IMR-90 (cell line): ENCODE measurements around the gene ADARB2. TPM values are rescaled to one million over a fixed set of nuclear protein-coding genes. Genes with fewer than 3 reads are reported as not detected.

Experiments used
- ATAC-seq: fragments of 200-7000 bp; cut with Tn5 transposase; 2 replicates; pipeline ENCODE4 v1.9.1; 2020; ENCODE audit warnings: low read depth, mild to moderate bottlenecking, moderate library complexity
- BruUV-seq: library from RNA; stranded (reverse); fragments of 400-500 nt; replicated peaks from 2 replicates; lab custom pipeline; 2021; lab: Mats Ljungman, UMichigan
- CTCF ChIA-PET: fragments of 300-600 bp; formaldehyde crosslinking; extraction: SDS; loops from one replicate; lab custom pipeline; 2021; ENCODE audit warnings: antibody characterized with exemption; lab: Yijun Ruan, JAX
- POLR2A ChIA-PET: fragments of 300-600 bp; sonication (Branson Sonifier 250); formaldehyde crosslinking; loops from one replicate; lab custom pipeline; 2022; ENCODE audit warnings: antibody characterized with exemption; ENCODE audit not compliant: unreplicated experiment; lab: Charles Lee
- DNase-seq: peaks from one replicate; pipeline ENCODE4 v3.0.0; 2013
- H2AFZ ChIP-seq: replicated peaks from 2 replicates; pipeline ENCODE3; 2013; ENCODE audit warnings: low read length, mild to moderate bottlenecking; ENCODE audit not compliant: poor library complexity
- H2AK5ac ChIP-seq: 2 replicates; pipeline ENCODE4 v1.6.1; 2013; ENCODE audit warnings: low read depth, low read length, inconsistent platforms
- H2AK9ac ChIP-seq: replicated peaks from 2 replicates; pipeline ENCODE3; 2013; ENCODE audit warnings: mild to moderate bottlenecking, low read depth, low read length, moderate library complexity; ENCODE audit not compliant: poor library complexity
- H2BK120ac ChIP-seq: 2 replicates; pipeline ENCODE4 v1.6.1; 2013; ENCODE audit warnings: low read depth, low read length, inconsistent platforms
- H2BK15ac ChIP-seq: 3 replicates; pipeline ENCODE4 v1.6.1; 2013; ENCODE audit warnings: low read depth, low read length, inconsistent platforms
- H2BK20ac ChIP-seq: 2 replicates; pipeline ENCODE4 v1.6.1; 2013; ENCODE audit warnings: low read depth, mild to moderate bottlenecking, inconsistent platforms, low read length, moderate library complexity
- H2BK5ac ChIP-seq: 2 replicates; pipeline ENCODE4 v1.6.1; 2013; ENCODE audit warnings: mild to moderate bottlenecking, low read depth, low read length, inconsistent platforms; ENCODE audit not compliant: poor library complexity, severe bottlenecking
- H3K14ac ChIP-seq: replicated peaks from 2 replicates; pipeline ENCODE4 v1.6.1; 2013; ENCODE audit warnings: low read depth, low read length, inconsistent platforms
- H3K18ac ChIP-seq: 2 replicates; pipeline ENCODE4 v1.6.1; 2013; ENCODE audit warnings: low read depth, low read length, control low read depth
- H3K23ac ChIP-seq: 2 replicates; pipeline ENCODE4 v1.6.1; 2013; ENCODE audit warnings: low read depth, low read length, inconsistent platforms
- H3K27ac ChIP-seq: 2 replicates; pipeline ENCODE4 v1.5.1; 2013; ENCODE audit warnings: mild to moderate bottlenecking, control low read depth, low read length; ENCODE audit not compliant: insufficient read depth
- H3K27me3 ChIP-seq: 2 replicates; pipeline ENCODE4 v1.6.1; 2013; ENCODE audit warnings: low read length; ENCODE audit not compliant: control insufficient read depth, insufficient read depth
- H3K36me3 ChIP-seq: 2 replicates; pipeline ENCODE4 v1.6.1; 2013; ENCODE audit warnings: low read length, mixed read lengths; ENCODE audit not compliant: control insufficient read depth, insufficient read depth
- H3K4ac ChIP-seq: 2 replicates; pipeline ENCODE4 v1.6.1; 2013; ENCODE audit warnings: low read depth, low read length, inconsistent platforms
- H3K4me1 ChIP-seq: 2 replicates; pipeline ENCODE4 v1.6.1; 2013; ENCODE audit warnings: low read length, mixed read lengths; ENCODE audit not compliant: control insufficient read depth, insufficient read depth
- H3K4me2 ChIP-seq: 2 replicates; pipeline ENCODE4 v1.6.1; 2013; ENCODE audit warnings: low read depth, mild to moderate bottlenecking, control low read depth, low read length, moderate library complexity
- H3K4me3 ChIP-seq: 2 replicates; pipeline ENCODE4 v1.5.1; 2013; ENCODE audit warnings: low read depth, mild to moderate bottlenecking, control low read depth, low read length, moderate library complexity; ENCODE audit not compliant: insufficient read depth
- H3K56ac ChIP-seq: 2 replicates; pipeline ENCODE4 v1.6.1; 2013; ENCODE audit warnings: low read length, inconsistent platforms; ENCODE audit not compliant: insufficient read depth; ENCODE audit errors: extremely low read depth
- H3K79me1 ChIP-seq, 2 experiments: 2 replicates each; pipeline ENCODE4 v1.6.1; 2013; ENCODE audit warnings: low read length in 2 of 2, inconsistent platforms in 1 of 2, low read depth in 1 of 2
- H3K9ac ChIP-seq: 2 replicates; pipeline ENCODE4 v1.6.1; 2013; ENCODE audit warnings: low read depth, low read length, control low read depth
- H3K9me1 ChIP-seq: 2 replicates; pipeline ENCODE4 v1.6.1; 2013; ENCODE audit warnings: low read length, inconsistent platforms; ENCODE audit not compliant: insufficient read depth
- H3K9me3 ChIP-seq: 2 replicates; pipeline ENCODE4 v1.6.1; 2013; ENCODE audit warnings: low read length; ENCODE audit not compliant: control insufficient read depth, insufficient read depth
- H4K20me1 ChIP-seq: 2 replicates; pipeline ENCODE4 v1.6.1; 2013; ENCODE audit warnings: low read length, inconsistent platforms; ENCODE audit not compliant: insufficient read depth
- H4K5ac ChIP-seq: 2 replicates; pipeline ENCODE4 v1.6.1; 2013; ENCODE audit warnings: mild to moderate bottlenecking, low read depth, low read length, control low read depth
- H4K8ac ChIP-seq, 2 experiments: 2 replicates each; pipeline ENCODE4 v1.6.1; 2013; ENCODE audit warnings: low read depth in 2 of 2, low read length in 2 of 2, control low read depth in 1 of 2, inconsistent platforms in 1 of 2
- H4K91ac ChIP-seq: 2 replicates; pipeline ENCODE4 v1.6.1; 2013; ENCODE audit warnings: low read depth, low read length, inconsistent platforms; ENCODE audit not compliant: insufficient read depth
- BHLHE40 ChIP-seq: fragments of 150-350 bp; IDR thresholded peaks from 2 replicates; pipeline ENCODE4 v1.6.1; 2016; ENCODE audit warnings: mild to moderate bottlenecking, low read depth, low read length
- CEBPB ChIP-seq: IDR thresholded peaks from 2 replicates; pipeline ENCODE4 v1.6.1; 2012; ENCODE audit warnings: low read depth, low read length, improper control_type of control experiment
- CHD1 ChIP-seq: IDR thresholded peaks from 2 replicates; pipeline ENCODE4 v1.6.1; 2012; ENCODE audit warnings: low read depth, low read length, improper control_type of control experiment
- CTCF ChIP-seq: conservative IDR thresholded peaks from 2 replicates; pipeline ENCODE4 v1.5.1; 2012; ENCODE audit warnings: mild to moderate bottlenecking, low read depth, low read length, improper control_type of control experiment
- ELK1 ChIP-seq: fragments of 150-350 bp; IDR thresholded peaks from 2 replicates; pipeline ENCODE4 v1.6.1; 2016; ENCODE audit warnings: low read depth, mild to moderate bottlenecking, low read length, moderate library complexity, borderline replicate concordance
- FOS ChIP-seq: fragments of 150-350 bp; IDR thresholded peaks from 2 replicates; pipeline ENCODE4 v1.6.1; 2016; ENCODE audit warnings: low read depth, low read length
- MAFK ChIP-seq: IDR thresholded peaks from 2 replicates; pipeline ENCODE4 v1.6.1; 2012; ENCODE audit warnings: low read depth, low read length, improper control_type of control experiment
- MAZ ChIP-seq: IDR thresholded peaks from 2 replicates; pipeline ENCODE4 v1.6.1; 2012; ENCODE audit warnings: low read depth, mild to moderate bottlenecking, low read length, improper control_type of control experiment, moderate library complexity, borderline replicate concordance
- MXI1 ChIP-seq: IDR thresholded peaks from 2 replicates; pipeline ENCODE4 v1.6.1; 2012; ENCODE audit warnings: low read depth, mild to moderate bottlenecking, low read length, moderate library complexity, borderline replicate concordance
- NFE2L2 ChIP-seq: fragments of 150-350 bp; IDR thresholded peaks from 2 replicates; pipeline ENCODE4 v1.6.1; 2016; ENCODE audit warnings: low read depth, mild to moderate bottlenecking, low read length
- POLR2A ChIP-seq: IDR thresholded peaks from 2 replicates; pipeline ENCODE4 v1.6.1; 2012; ENCODE audit warnings: mild to moderate bottlenecking, low read depth, low read length
- RAD21 ChIP-seq: IDR thresholded peaks from 2 replicates; pipeline ENCODE4 v1.6.1; 2012; ENCODE audit warnings: low read length, improper control_type of control experiment
- RCOR1 ChIP-seq: IDR thresholded peaks from 2 replicates; pipeline ENCODE4 v1.6.1; 2012; ENCODE audit warnings: mild to moderate bottlenecking, low read length, improper control_type of control experiment; ENCODE audit not compliant: insufficient replicate concordance
- RFX5 ChIP-seq: IDR thresholded peaks from 2 replicates; pipeline ENCODE4 v1.8.0; 2012; ENCODE audit warnings: low read depth, mild to moderate bottlenecking, low read length, moderate library complexity
- SMC3 ChIP-seq: fragments of 150-350 bp; IDR thresholded peaks from 2 replicates; pipeline ENCODE4 v1.6.1; 2016; ENCODE audit warnings: low read depth, mild to moderate bottlenecking, antibody characterized with exemption, low read length, moderate library complexity
- USF2 ChIP-seq: fragments of 150-350 bp; IDR thresholded peaks from 2 replicates; pipeline ENCODE4 v1.6.1; 2017; ENCODE audit warnings: mild to moderate bottlenecking, antibody characterized with exemption, low read length, low read depth
- WGBS, 2 experiments: methylation state at CpG; one replicate each; pipeline versions ENCODE4 v1.1.5 to v1.1.7; 2013; ENCODE audit warnings: missing lambda C conversion rate in 2 of 2; ENCODE audit not compliant: insufficient read length in 1 of 2; ENCODE audit errors: extremely low coverage in 2 of 2; 5-methylcytosine and 5-hydroxymethylcytosine counted together
- dilution Hi-C: fragments of 300-500 bp; cut with HindIII; formaldehyde crosslinking; loops from one replicate; pipeline ENCODE4 v1.14.3; 2018; ENCODE audit warnings: low sequenced_read_pairs; ENCODE audit not compliant: unreplicated experiment
- in situ Hi-C: fragments of 300-500 bp; cut with MboI; formaldehyde crosslinking; loops from 3 replicates; pipeline ENCODE4 v1.14.3; 2019; ENCODE audit warnings: low sequenced_read_pairs, inconsistent platforms, mixed read lengths
- intact Hi-C: fragments of 100-400 bp; cut with micrococcal nuclease; formaldehyde crosslinking; loops from 2 replicates; pipeline ENCODE4 v1.10.0; 2022
- polyA plus RNA-seq, 3 experiments: library from polyadenylated mRNA; depleted of rRNA; stranded (reverse); fragments of >200 nt; gene quantifications; 2 replicates each; pipeline ENCODE4 v1.2.3, GENCODE V29; 2012; ENCODE audit warnings: low replicate concordance in 1 of 3
- total RNA-seq: library from RNA; depleted of rRNA; stranded (reverse); fragments of >200 nt; gene quantifications from 2 replicates; pipeline ENCODE4 v1.2.3, GENCODE V29; 2012

ADARB2 gene
- total and polyA plus RNA-seq, 2 of the 4 experiments (the other 2 are of a cell fraction), result not detected

DNA sequence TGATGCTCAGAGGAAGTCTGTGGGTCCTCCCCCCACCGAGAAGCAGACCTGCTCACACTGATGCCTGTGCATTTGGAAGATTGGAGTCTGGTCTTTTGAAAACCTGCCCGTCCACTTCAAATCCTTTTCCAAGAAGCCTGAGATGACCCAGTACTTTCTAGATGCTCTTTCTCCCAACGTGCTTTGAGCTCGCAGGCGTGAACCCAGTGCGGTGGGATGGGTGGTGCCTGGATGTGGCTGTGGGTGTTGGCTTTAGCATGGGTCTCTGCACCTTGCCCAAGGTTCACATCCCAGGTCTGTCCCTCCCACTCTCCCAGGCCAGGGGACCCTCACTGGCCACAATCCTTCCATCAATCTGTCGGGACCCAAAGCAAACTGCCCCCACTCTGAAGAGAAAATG is 170.2 kb downstream of the ADARB2 start:
- WGBS, 2 experiments, result no CpG with 5 or more reads among the region's 7 CpGs
- no peak overlapping the region for H2BK15ac ChIP-seq
- no peak overlapping the region for H2BK20ac ChIP-seq
- no peak overlapping the region for H2BK5ac ChIP-seq
- dilution Hi-C loops (no loop called here), in situ Hi-C loops (no loop called here), intact Hi-C loops (no loop called here)
- H3K23ac ChIP-seq, result no peak overlapping the region
- H2AK9ac ChIP-seq, result no peak overlapping the region
- H2BK120ac ChIP-seq, result no peak overlapping the region
- H3K9ac ChIP-seq, result no peak overlapping the region
- ATAC-seq, result no peak
- H3K18ac ChIP-seq, result no peak overlapping the region
- no peaks in the 10 kb centered on the region for H3K27me3 ChIP-seq
- POLR2A ChIA-PET, result no interaction called here
- H3K79me1 ChIP-seq, result no peaks in the 10 kb centered on the region
- no peak for DNase-seq
- H4K91ac ChIP-seq, result no peak overlapping the region
- H3K56ac ChIP-seq, result no peak overlapping the region
- no peaks in the 10 kb centered on the region for H4K20me1 ChIP-seq
- no peak overlapping the region for H3K27ac ChIP-seq
- CTCF ChIA-PET, result no interaction called here
- no peak overlapping the region for H3K4me3 ChIP-seq
- no peak overlapping the region for H3K14ac ChIP-seq
- H3K9me3 ChIP-seq, result peaks cover 41% of the 10 kb centered on the region
- H4K5ac ChIP-seq, result no peak overlapping the region
- no peaks in the 10 kb centered on the region for H3K36me3 ChIP-seq
- H3K4me2 ChIP-seq, result no peak overlapping the region
- BruUV-seq, result no TSS peak
- no peak overlapping the region for H3K4ac ChIP-seq
- no peak overlapping the region for H2AK5ac ChIP-seq
- no peak overlapping the region for H2AFZ ChIP-seq
- no peaks in the 10 kb centered on the region for H3K9me1 ChIP-seq
- no peak for TF ChIP-seq POLR2A
- no peak for TF ChIP-seq RFX5
- TF ChIP-seq ELK1, result no peak
- TF ChIP-seq RCOR1, result no peak
- TF ChIP-seq CHD1, result no peak
- TF ChIP-seq MAZ, result no peak
- no peak for TF ChIP-seq MAFK
- no peak for TF ChIP-seq SMC3
- no peak for TF ChIP-seq CEBPB
- TF ChIP-seq BHLHE40, result no peak
- TF ChIP-seq CTCF, result no peak
- no peak for TF ChIP-seq NFE2L2
- no peak for TF ChIP-seq RAD21
- TF ChIP-seq FOS, result no peak
- no peak for TF ChIP-seq USF2
- no peak for TF ChIP-seq MXI1
- H4K8ac ChIP-seq, result no peak overlapping the region
- H3K4me1 ChIP-seq, result no peaks in the 10 kb centered on the region
